Measurements from ENCODE around the gene GRM5. TPM values are rescaled to one million over a fixed set of nuclear protein-coding genes. Genes with fewer than 3 reads are reported as not detected.

The GRM5 gene
- total RNA-seq, 1 donor from 2014 or later, result not detected

GRCh38 chr11:88818978-88819377 lies 246.8 kb downstream of the GRM5 start:
- no peak overlapping the region for H3K9ac ChIP-seq
- no peaks in the 10 kb centered on the region for H3K4me1 ChIP-seq
- no peaks in the 10 kb centered on the region for H3K27me3 ChIP-seq
- H4K20me1 ChIP-seq (ENCODE audit: low read depth), result no peaks in the 10 kb centered on the region
- Mint-ChIP-seq H3K27ac (no peak overlapping the region), H3K27me3 (ENCODE audit: insufficient read depth, low read depth) (no peaks in the 10 kb centered on the region), H3K4me1 (peaks cover 2% of the 10 kb centered on the region), H3K36me3 (no peaks in the 10 kb centered on the region), H3K4me3 (no peak overlapping the region), H3K9me3 (peaks cover 3% of the 10 kb centered on the region)
- H3F3A ChIP-seq (ENCODE audit: low read depth), result no peaks in the 10 kb centered on the region
- no peaks in the 10 kb centered on the region for H3K36me3 ChIP-seq
- no peak for DNase-seq (ENCODE audit: low spot score)
- no peak overlapping the region for H3K27ac ChIP-seq
- H3K9me3 ChIP-seq (ENCODE audit: low read depth), result no peaks in the 10 kb centered on the region
- H3K79me2 ChIP-seq (ENCODE audit: low read depth), result no peaks in the 10 kb centered on the region
- H3K4me3 ChIP-seq, result no peak overlapping the region
- TF ChIP-seq CTCF (IDR thresholded peaks at IDR 0.05) (no peak), EZH2 (IDR thresholded peaks at IDR 0.05) (no peak), EZH2phosphoT487 (IDR thresholded peaks at IDR 0.05) (no peak)
- no peak overlapping the region for H3K4me2 ChIP-seq
- H2AFZ ChIP-seq (replicated peaks), result no peak overlapping the region

- Histone ChIP-seq H3K4me1 (no peaks in the 10 kb centered on the region), H4K20me1 (ENCODE audit: low read depth) (no peaks in the 10 kb centered on the region), H2AFZ (replicated peaks) (no peak overlapping the region), H3K4me3 (no peak overlapping the region), H3K27me3 (no peaks in the 10 kb centered on the region), H3K27ac (no peak overlapping the region), H3F3A (ENCODE audit: low read depth) (no peaks in the 10 kb centered on the region), H3K4me2 (no peak overlapping the region), H3K9ac (no peak overlapping the region), H3K9me3 (ENCODE audit: low read depth) (no peaks in the 10 kb centered on the region), H3K79me2 (ENCODE audit: low read depth) (no peaks in the 10 kb centered on the region), H3K36me3 (no peaks in the 10 kb centered on the region)
- H3K27me3 Mint-ChIP-seq (ENCODE audit: insufficient read depth, low read depth), result no peaks in the 10 kb centered on the region
- no peaks in the 10 kb centered on the region for H3K36me3 Mint-ChIP-seq
- TF ChIP-seq EZH2 (IDR thresholded peaks at IDR 0.05), result no peak
- TF ChIP-seq EZH2phosphoT487 (IDR thresholded peaks at IDR 0.05), result no peak
- TF ChIP-seq CTCF (IDR thresholded peaks at IDR 0.05), result no peak
- H3K9me3 Mint-ChIP-seq, result peaks cover 3% of the 10 kb centered on the region
- DNase-seq (ENCODE audit: low spot score), result no peak
- H3K4me1 Mint-ChIP-seq, result peaks cover 6% of the 10 kb centered on the region
- H3K27ac Mint-ChIP-seq, result no peak overlapping the region
- H3K4me3 Mint-ChIP-seq, result no peak overlapping the region
These were observed 250.3 kb downstream of the GRM5 start for GRCh38 chr11:88815505-88815904.

GRCh38 chr11:88814076-88814475 lies 251.7 kb downstream of the GRM5 start:
- Mint-ChIP-seq H3K27ac (no peak overlapping the region), H3K9me3 (peaks cover 3% of the 10 kb centered on the region), H3K27me3 (ENCODE audit: insufficient read depth, low read depth) (no peaks in the 10 kb centered on the region), H3K4me3 (no peak overlapping the region), H3K4me1 (peaks cover 6% of the 10 kb centered on the region), H3K36me3 (no peaks in the 10 kb centered on the region)
- Histone ChIP-seq H3K27me3 (no peaks in the 10 kb centered on the region), H3K4me2 (no peak overlapping the region), H3K79me2 (ENCODE audit: low read depth) (no peaks in the 10 kb centered on the region), H3K9ac (no peak overlapping the region), H3K9me3 (ENCODE audit: low read depth) (no peaks in the 10 kb centered on the region), H3K27ac (no peak overlapping the region), H3K4me1 (no peaks in the 10 kb centered on the region), H2AFZ (replicated peaks) (no peak overlapping the region), H3K36me3 (no peaks in the 10 kb centered on the region), H3K4me3 (no peak overlapping the region), H3F3A (ENCODE audit: low read depth) (no peaks in the 10 kb centered on the region), H4K20me1 (ENCODE audit: low read depth) (no peaks in the 10 kb centered on the region)
- DNase-seq (ENCODE audit: low spot score), result no peak
- no peak for TF ChIP-seq EZH2 (IDR thresholded peaks at IDR 0.05)
- TF ChIP-seq EZH2phosphoT487 (IDR thresholded peaks at IDR 0.05), result no peak
- no peak for TF ChIP-seq CTCF (IDR thresholded peaks at IDR 0.05)

All from neural progenitor cell (in vitro differentiated cells).